Measurements from ENCODE around the gene SPAM1.

SPAM1 gene

DNA sequence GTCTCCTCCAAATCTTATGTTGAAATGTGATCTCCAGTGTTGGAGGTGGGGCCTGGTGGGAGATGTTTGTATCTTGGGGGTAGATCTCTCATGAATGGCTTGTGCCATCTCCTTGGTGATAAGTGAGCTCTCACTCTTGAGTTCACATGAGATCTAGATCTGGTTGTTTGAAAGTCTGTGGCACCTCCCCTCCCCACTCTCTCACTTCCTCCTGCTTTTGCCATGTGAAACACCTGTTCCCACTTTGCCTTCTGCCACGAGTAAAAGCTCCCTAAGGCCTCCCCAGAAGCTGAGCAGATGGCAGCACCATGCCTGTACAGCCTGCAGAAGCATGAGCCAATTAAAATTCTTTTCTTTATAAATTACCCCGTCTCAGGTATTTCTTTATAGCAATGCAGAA is 84.3 kb downstream of the SPAM1 start:
- H4K8ac ChIP-seq (ENCODE audit: low read depth, low read length): no peak overlapping the region
- H3K79me1 ChIP-seq (ENCODE audit: low read length): no peaks in the 10 kb centered on the region
- no peak overlapping the region for H3K27ac ChIP-seq (ENCODE audit: low read depth, low read length)
- DNase-seq: peak; percentile 62
- no peak overlapping the region for H2BK5ac ChIP-seq (ENCODE audit: low read length)
- H3K36me3 ChIP-seq (ENCODE audit: control insufficient read depth, insufficient read depth, low read length): no peaks in the 10 kb centered on the region
- no peaks in the 10 kb centered on the region for H3K79me2 ChIP-seq (ENCODE audit: control insufficient read depth, insufficient read depth, low read length)
- no peak overlapping the region for H3K23ac ChIP-seq (ENCODE audit: low read length)
- no peak overlapping the region for H2AK5ac ChIP-seq (ENCODE audit: low read length)
- no peak overlapping the region for H3K4me3 ChIP-seq (ENCODE audit: low read length)
- peaks cover 7% of the 10 kb centered on the region for H3K4me1 ChIP-seq (ENCODE audit: control insufficient read depth, low read depth, low read length)
- no peak overlapping the region for H3K4me2 ChIP-seq (ENCODE audit: low read length)
- H3K56ac ChIP-seq (ENCODE audit: low read length): no peak overlapping the region
- H3K18ac ChIP-seq (ENCODE audit: low read length): peak overlapping the region; percentile 76
- WGBS (ENCODE audit: extremely low coverage, insufficient coverage, low lambda C conversion rate): no CpG with 5 or more reads among the region's 2 CpGs
- H4K5ac ChIP-seq (ENCODE audit: low read length): no peak overlapping the region
- no peak overlapping the region for H3K4ac ChIP-seq (ENCODE audit: low read depth, low read length)
- no peak overlapping the region for H2BK15ac ChIP-seq (replicated peaks; ENCODE audit: low read depth)
- no peaks in the 10 kb centered on the region for H3K27me3 ChIP-seq (ENCODE audit: insufficient read depth, low read length, poor library complexity)
- no peak overlapping the region for H3K9ac ChIP-seq (ENCODE audit: low read length)
- no peak overlapping the region for H2BK120ac ChIP-seq (ENCODE audit: low read depth, low read length)
